GM10847 (cell line): ENCODE results near the gene NANP.

Experiments used
- POLR2A ChIP-seq: IDR thresholded peaks from 2 replicates; pipeline ENCODE4 v1.6.1; 2011; ENCODE audit not compliant: insufficient read length; ENCODE audit errors: extremely low read depth

NANP gene, protein sequence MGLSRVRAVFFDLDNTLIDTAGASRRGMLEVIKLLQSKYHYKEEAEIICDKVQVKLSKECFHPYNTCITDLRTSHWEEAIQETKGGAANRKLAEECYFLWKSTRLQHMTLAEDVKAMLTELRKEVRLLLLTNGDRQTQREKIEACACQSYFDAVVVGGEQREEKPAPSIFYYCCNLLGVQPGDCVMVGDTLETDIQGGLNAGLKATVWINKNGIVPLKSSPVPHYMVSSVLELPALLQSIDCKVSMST

GRCh38 chr20:25623736-25624499 lies at the start of gene NANP:
Gene NANP, minus strand, starts transcription at chr20:25624014. Its CDS starts 66 bp downstream, at chr20:25623948.
- TF ChIP-seq POLR2A, result peak; percentile 90

DNA sequence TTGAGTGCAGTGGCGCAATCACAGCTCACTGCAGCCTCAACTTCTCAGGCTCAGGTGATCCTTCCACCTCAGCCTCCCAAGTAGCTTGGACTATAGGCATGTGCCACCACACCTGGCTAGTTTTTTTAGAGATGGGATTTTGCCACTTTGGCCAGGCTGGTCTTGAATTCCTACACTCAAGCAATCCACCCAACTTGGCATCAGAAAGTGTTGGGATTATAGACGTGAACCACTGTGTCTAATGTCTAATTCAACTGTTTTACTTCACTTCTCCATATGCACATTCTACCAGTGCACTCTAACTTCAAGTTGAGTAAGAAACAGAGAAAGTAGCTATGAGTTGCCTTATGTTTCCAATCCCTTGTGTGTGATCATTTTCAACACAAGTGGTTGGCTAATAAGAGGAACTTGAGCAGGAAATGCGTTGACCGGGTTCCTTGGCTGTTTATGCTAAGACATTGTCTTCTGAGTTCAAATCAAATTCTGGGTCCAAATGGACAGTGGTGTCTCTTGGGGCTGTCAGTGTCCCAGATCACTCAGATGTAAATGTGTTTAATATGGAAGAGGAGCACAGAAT lies 48.9 kb upstream of the NANP start:
- TF ChIP-seq POLR2A, result no peak

DNA sequence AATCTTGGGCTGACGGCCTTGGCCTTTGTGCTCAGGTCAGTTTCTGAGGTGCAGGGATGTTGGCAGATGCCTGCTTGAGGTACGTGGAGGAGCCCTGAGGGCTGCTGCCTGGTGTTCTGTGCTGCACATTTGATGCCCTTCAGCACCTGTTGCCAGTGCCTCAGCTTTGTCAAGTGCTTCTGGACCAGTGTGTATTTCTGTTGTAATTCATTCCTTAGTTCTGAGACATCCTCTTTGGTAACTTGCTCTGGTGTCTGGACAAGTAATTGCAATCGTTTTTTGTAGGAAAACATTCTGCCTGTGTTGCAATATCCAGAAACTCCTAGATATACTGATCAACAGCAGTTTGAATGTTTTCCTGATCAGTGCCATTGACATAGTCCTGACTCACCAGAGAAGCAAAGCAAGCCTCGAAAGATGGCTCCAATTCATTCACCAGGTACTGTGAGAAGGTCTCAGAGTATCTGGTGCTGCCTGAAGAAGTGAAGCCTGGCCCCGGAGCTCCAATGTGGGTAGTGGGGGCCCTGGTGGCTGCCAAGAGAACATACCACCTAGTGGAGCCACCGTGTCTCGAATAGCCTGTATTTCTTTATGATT lies 46.1 kb upstream of the NANP start:
- TF ChIP-seq POLR2A, result no peak

DNA sequence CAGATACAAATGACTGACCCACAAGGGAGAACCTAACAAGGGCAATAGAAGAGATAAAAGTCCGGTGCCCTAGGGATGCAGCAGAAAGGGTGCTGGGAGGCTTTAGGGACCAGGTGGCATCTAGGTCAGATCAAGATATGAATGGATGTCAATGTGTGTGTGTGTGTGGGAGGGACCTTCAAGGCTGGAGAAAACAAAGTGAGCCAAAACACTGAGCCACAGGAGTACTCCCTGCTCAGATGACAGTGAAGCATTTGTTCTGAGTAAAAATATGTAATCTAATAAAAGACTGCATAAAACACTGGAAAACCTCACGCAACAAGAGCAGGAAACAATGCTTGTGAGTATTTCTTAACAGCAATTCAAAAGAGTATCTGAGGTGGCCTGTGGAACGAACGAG lies 44.6 kb upstream of the NANP start:
- no peak for TF ChIP-seq POLR2A

DNA sequence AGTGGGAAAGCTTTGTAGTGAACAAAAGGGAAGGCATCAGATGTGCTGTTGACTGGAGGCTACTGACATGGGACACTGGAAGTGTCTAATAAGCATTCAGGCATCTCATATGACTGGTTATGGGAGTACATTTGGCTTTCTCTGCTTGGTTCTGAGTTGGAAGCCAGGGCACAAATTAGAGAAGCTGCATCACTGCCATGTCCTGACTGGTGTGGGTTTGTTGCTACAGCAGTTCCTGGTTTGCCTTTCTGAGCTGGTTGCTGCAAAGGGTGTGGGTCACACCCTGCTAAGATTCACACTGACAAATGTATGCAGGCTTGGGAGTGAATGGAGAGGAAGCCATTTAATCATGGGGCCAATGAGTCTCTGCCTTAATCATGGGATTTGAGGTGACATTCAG lies 36.2 kb upstream of the NANP start:
- TF ChIP-seq POLR2A, result no peak

DNA sequence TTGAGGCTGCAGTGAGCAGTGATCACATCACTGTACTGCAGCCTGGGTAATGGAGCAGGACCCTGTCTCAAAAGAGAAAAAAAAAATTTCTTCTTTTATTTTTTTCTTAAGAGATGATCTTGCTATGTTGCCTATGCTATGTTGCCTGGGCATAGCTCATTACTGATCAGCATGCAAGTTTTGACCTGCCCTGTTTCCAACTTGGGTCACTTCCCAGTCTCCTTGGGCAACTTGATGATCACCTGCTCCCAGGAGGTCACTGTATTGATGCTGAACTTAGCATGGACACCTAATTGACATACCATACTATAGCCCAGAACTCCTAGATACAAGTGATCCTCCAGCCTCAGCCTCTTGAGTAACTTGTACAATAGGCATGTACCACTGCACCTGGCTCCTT lies 30.7 kb upstream of the NANP start:
- no peak for TF ChIP-seq POLR2A

DNA sequence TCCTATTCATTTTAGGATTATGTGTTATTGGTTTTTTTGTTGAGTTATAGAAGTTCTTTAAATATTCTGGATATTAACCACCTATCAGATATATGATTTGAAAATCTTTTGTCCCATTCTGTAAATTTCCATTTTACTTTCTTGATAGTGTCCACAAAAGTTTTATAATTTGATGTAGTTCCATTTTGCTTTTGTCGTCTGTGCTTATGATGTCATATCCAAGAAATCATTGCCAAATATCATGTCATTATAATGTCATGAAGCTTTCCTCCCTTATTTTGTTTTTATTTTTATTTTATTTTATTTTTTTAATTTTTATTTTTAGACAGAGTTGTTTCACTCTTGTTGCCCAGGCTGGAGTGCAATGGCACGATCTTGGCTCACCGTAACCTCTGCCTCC lies 21.0 kb upstream of the NANP start:
- TF ChIP-seq POLR2A, result no peak

GRCh38 chr20:25643716-25644115 lies 19.9 kb upstream of the NANP start:
- no peak for TF ChIP-seq POLR2A

GRCh38 chr20:25637247-25637646 lies 13.4 kb upstream of the NANP start:
- TF ChIP-seq POLR2A, result no peak

- TF ChIP-seq POLR2A, result no peak
Observed at GRCh38 chr20:25632940-25633790, 9.4 kb upstream of the NANP start.

DNA sequence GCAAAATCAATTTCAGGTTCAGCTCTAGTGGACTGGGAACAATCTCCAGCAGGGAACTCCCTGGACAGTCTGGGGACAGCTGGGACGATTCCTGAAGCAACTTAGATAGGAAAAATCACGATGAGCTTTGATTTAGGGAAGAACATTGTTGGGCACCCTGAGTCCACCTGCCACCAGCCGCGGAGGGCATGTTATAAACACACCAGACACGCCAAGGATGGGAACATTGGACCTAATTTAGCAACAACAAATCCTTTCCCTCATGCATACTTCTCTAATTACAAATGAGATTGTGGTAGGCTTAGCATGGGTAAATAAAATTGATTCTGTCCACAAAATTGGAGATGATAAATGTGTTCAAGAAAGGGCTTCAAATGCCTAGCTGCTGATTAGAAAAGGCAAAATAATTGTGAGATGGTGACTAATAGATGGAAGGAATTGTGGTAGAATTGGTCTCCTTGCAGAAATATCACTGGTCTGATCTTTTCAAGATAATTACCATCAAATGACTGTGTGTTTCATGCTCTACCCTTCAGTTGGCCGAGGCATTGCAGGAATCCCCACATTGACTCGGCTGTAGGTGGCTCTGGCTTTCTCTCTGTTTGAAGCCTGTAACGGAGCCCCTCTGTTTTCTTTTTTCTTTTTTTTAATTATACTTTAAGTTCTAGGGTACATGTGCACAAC lies 6.1 kb upstream of the NANP start:
- no peak for TF ChIP-seq POLR2A

DNA sequence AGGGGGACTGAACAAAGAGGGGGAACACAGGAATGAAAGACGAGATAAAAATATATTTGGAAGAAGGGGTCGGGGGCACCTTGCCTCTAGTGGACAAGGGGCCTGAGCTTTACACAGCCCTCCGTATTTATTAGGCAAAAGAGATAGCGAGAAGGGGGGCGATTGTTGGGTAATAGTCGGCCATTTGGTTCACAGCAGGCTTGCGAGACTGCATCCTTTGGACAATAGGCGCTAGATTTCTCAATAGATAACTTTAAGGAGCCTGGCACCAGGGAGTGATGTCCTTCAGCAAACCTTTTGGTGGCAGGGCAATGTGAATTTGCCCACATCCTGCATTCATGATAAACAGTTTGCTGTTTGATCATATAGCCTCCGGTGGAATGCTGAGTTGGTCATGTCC lies 3.0 kb upstream of the NANP start:
- no peak for TF ChIP-seq POLR2A

DNA sequence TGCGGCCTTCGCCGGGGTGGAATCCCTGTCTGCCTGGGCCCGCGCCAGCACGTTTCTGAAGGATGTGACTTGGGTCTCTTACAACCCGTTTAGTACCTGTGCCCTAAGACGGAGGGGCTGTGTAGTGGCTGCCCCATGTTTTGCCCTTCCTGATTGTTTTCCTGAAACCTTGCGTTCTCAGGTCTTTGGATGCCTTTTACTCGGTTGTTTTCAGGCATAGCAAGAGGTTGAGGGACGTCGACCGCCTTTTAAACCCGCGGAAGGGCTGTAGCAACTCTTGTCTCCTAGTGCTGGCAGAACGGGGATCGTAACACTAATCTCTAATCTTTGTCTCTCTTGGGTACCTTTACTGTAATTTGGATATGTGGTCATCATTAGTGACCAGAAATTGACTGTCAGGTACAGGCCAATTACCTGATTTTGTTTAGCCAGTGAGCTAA lies 706 bp upstream of the NANP start:
- no peak for TF ChIP-seq POLR2A

- no peak for TF ChIP-seq POLR2A
Observed at GRCh38 chr20:25623225-25623735, 534 bp downstream of the NANP start.
